Prostate gland (tissue), 2 donors: ENCODE data around the gene MINDY1. TPM values are rescaled to one million over a fixed set of nuclear protein-coding genes. Genes with fewer than 3 reads are reported as not detected.

Experiments
- DNase-seq: peaks from one replicate; pipeline ENCODE4 v3.0.0-alpha.2; 2019; ENCODE audit warnings: low spot score
- H3K27ac ChIP-seq, 2 donors: fragments of 200-600 bp; sonication (generic); 2 replicates each; pipeline ENCODE4 v1.5.1; 2017 to 2019
- H3K27me3 ChIP-seq: fragments of 200-600 bp; sonication (generic); replicated peaks from 2 replicates; pipeline ENCODE4 v1.5.1; 2019; ENCODE audit not compliant: insufficient read depth
- H3K36me3 ChIP-seq, 2 donors: fragments of 200-600 bp; sonication (generic); 1 replicate in 1 of 2; 2 replicates in 1 of 2; pipeline versions ENCODE4 v1.5.1 to v1.8.1; 2017 to 2019
- H3K4me1 ChIP-seq: fragments of 200-600 bp; sonication (generic); replicated peaks from 2 replicates; pipeline ENCODE4 v1.5.1; 2019
- H3K4me3 ChIP-seq, 2 donors: fragments of 200-600 bp; sonication (generic); 2 replicates each; pipeline ENCODE4 v1.5.1; 2017 to 2019
- H3K9me3 ChIP-seq: fragments of 200-600 bp; sonication (generic); 2 replicates; pipeline ENCODE4 v1.5.1; 2017
- CTCF ChIP-seq, 4 experiments: fragments of 200-600 bp in 2 of 4; fragments of 450-650 bp in 2 of 4; sonication (generic) in 2 of 4; IDR thresholded peaks; 1 replicate in 3 of 4; 2 replicates in 1 of 4; pipeline ENCODE4 v1.5.1; 2016 to 2019; ENCODE audit warnings: antibody characterized with exemption in 4 of 4, mild to moderate bottlenecking in 2 of 4, moderate library complexity in 2 of 4
- POLR2A ChIP-seq: fragments of 450-650 bp; IDR thresholded peaks from one replicate; pipeline ENCODE4 v1.6.1; 2016; ENCODE audit warnings: antibody characterized with exemption, mild to moderate bottlenecking
- POLR2AphosphoS5 ChIP-seq: sonication (generic); formaldehyde crosslinking; IDR thresholded peaks from one replicate; pipeline ENCODE4 v1.6.1; 2017; ENCODE audit warnings: antibody characterized with exemption
- WGBS: methylation state at CpG from one replicate; pipeline ENCODE4 v1.1.5; 2018; 5-methylcytosine and 5-hydroxymethylcytosine counted together
- intact Hi-C: fragments of 100-400 bp; cut with DNase I; formaldehyde crosslinking; loops from one replicate; pipeline ENCODE4 v1.14.2; 2022
- total RNA-seq, 2 donors: library from RNA; depleted of rRNA; stranded (reverse); fragments of >200 nt; gene quantifications; one replicate each; pipeline ENCODE4 v1.1.0, GENCODE V29; 2016

The MINDY1 gene
- total RNA-seq, 2 donors from 2014 or later = 26.8 to 65.4 TPM

DNA sequence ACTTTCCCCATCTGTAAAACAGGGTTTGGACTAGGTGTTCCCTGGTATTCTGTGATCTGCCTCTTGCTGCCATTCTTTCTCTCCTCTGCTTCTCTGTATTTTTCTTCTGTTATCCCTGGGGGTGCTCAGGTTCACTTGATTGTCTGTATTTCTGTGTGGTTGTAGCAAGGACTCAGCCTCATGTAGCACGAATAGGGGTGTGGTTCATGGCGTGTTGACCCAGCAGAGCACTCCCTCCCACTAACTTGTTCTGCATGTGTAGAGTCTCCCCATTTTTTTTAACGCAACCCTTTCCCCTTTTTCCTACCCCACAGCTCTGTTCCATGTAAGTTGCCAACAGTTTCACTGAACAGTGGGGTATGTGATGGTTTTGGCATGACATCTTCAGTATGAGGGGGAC, 28.5 kb upstream of the MINDY1 start:
- 88% methylated on average over 3 of the region's 3 CpGs for WGBS

GRCh38 chr1:151032164-151032563, 25.5 kb upstream of the MINDY1 start:
- H3K4me1 ChIP-seq = no peaks in the 10 kb centered on the region
- peaks cover 1 to 25% of the 10 kb centered on the region in 2 donors for H3K36me3 ChIP-seq
- no peak overlapping the region for H3K27ac ChIP-seq
- no peak for DNase-seq
- TF ChIP-seq CTCF (IDR thresholded peaks at IDR 0.05) (no peak), POLR2AphosphoS5 (no peak), POLR2A (no peak)
- H3K27me3 ChIP-seq = no peaks in the 10 kb centered on the region
- WGBS = 97% methylated on average over 8 of the region's 8 CpGs
- H3K4me3 ChIP-seq = no peak overlapping the region
- no peaks in the 10 kb centered on the region for H3K9me3 ChIP-seq
- intact Hi-C loops = no loop called here

More for the DNA sequence above, 28.5 kb upstream of the MINDY1 start:
- DNase-seq = no peak
- intact Hi-C loops = no loop called here
- Histone ChIP-seq H3K27ac (peak overlapping the region in 1 of 2 donors; percentile 6), H3K9me3 (no peaks in the 10 kb centered on the region), H3K4me1 (no peaks in the 10 kb centered on the region), H3K27me3 (no peaks in the 10 kb centered on the region), H3K36me3 (peaks cover 0 to 10% of the 10 kb centered on the region in 2 donors), H3K4me3 (no peak overlapping the region)
- TF ChIP-seq POLR2A (no peak), CTCF (IDR thresholded peaks at IDR 0.05) (no peak), POLR2AphosphoS5 (no peak)

GRCh38 chr1:151026460-151026859, 19.8 kb upstream of the MINDY1 start:
- no peaks in the 10 kb centered on the region for H3K27me3 ChIP-seq
- peaks cover 4 to 28% of the 10 kb centered on the region in 2 donors for H3K36me3 ChIP-seq
- intact Hi-C loops = no loop called here
- no peak overlapping the region for H3K27ac ChIP-seq
- no peak overlapping the region for H3K4me3 ChIP-seq
- H3K4me1 ChIP-seq = no peaks in the 10 kb centered on the region
- no peak for TF ChIP-seq POLR2A
- no peak for TF ChIP-seq POLR2AphosphoS5
- TF ChIP-seq CTCF (IDR thresholded peaks at IDR 0.05) = no peak
- DNase-seq = no peak
- H3K9me3 ChIP-seq = no peaks in the 10 kb centered on the region

DNA sequence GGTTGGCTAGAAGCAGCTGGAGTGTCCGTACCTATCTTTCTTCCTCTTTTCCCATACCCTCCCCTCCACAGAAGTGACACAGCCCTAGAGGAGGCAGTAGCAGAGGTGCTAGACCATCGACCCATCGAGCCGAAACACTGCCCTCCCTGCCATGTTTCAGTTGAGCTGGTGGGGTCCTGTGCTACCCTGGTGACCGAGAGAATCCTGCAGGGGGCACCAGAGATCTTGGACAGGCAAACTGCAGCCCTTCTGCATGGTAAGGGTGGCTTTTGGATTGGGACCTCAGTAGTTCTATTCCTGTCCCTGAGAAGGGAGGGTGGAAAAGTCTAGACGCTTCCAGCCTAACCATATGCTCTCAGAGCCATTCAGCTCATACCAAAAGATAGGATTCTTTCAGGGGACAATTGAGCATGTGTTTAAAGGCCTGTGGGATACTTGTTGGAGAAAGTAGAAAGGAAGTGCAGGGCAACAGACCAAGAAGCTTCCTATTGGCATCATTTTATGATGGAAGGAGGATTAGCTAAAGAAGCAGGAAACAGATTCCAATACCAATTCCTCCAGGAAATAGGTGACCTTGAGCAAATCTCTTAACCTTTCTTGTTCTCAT, 17.9 kb upstream of the MINDY1 start:
- H3K36me3 ChIP-seq = peaks cover 4 to 16% of the 10 kb centered on the region in 2 donors
- H3K4me3 ChIP-seq = no peak overlapping the region
- TF ChIP-seq POLR2A = no peak
- TF ChIP-seq POLR2AphosphoS5 = peak; percentile 68
- TF ChIP-seq CTCF (IDR thresholded peaks at IDR 0.05) = peak; percentile 29 to 75 (median 69)
- no peak overlapping the region for H3K27ac ChIP-seq
- H3K9me3 ChIP-seq = no peaks in the 10 kb centered on the region
- DNase-seq = peak; percentile 84
- H3K4me1 ChIP-seq = no peaks in the 10 kb centered on the region
- intact Hi-C loops = loop anchor here (5.0 kb wide), 1 partner anchor 133 kb away; the partner anchor contains the start of gene TNFAIP8L2
- WGBS = 21% methylated on average over 6 of the region's 6 CpGs
- H3K27me3 ChIP-seq = no peaks in the 10 kb centered on the region

GRCh38 chr1:151013518-151013917, 6.8 kb upstream of the MINDY1 start:
- H3K4me3 ChIP-seq = no peak overlapping the region
- TF ChIP-seq POLR2A = no peak
- TF ChIP-seq CTCF (IDR thresholded peaks at IDR 0.05) = no peak
- no peak for TF ChIP-seq POLR2AphosphoS5
- H3K9me3 ChIP-seq = no peaks in the 10 kb centered on the region
- no peaks in the 10 kb centered on the region for H3K4me1 ChIP-seq
- no peak for DNase-seq
- intact Hi-C loops = no loop called here
- H3K27me3 ChIP-seq = no peaks in the 10 kb centered on the region
- no peak overlapping the region for H3K27ac ChIP-seq
- no peaks in the 10 kb centered on the region for H3K36me3 ChIP-seq
- WGBS = 59% methylated on average over 2 of the region's 2 CpGs
